Right lobe of liver (tissue), 6 donors: ENCODE data around the gene DHX57. TPM values are rescaled to one million over a fixed set of nuclear protein-coding genes. Genes with fewer than 3 reads are reported as not detected.
"Not testable (repeated sequence)": the region's sequence is repeated elsewhere in the genome, so short reads cannot be mapped to it uniquely, and the experiment has no call there.

Source experiments
- ATAC-seq, 4 donors: fragments of 200-7000 bp; cut with Tn5 transposase; one replicate each; pipeline ENCODE4 v1.9.1; 2020; ENCODE audit warnings: mild to moderate bottlenecking in 4 of 4, moderate library complexity in 4 of 4
- DNase-seq, 3 donors: peaks; one replicate each; pipeline ENCODE4 v3.0.0-alpha.2; 2020
- H3K27ac ChIP-seq, 3 donors: fragments of 200-600 bp; one replicate each; pipeline ENCODE4 v1.8.0; 2022
- H3K27me3 ChIP-seq, 2 donors: fragments of 200-600 bp; one replicate each; pipeline ENCODE4 v1.8.0; 2022
- H3K36me3 ChIP-seq, 4 donors: fragments of 200-600 bp; sonication (generic) in 1 of 4; one replicate each; pipeline versions ENCODE4 v1.5.1 to v1.8.0; 2017 to 2022; ENCODE audit warnings: control low read depth in 1 of 4
- H3K4me1 ChIP-seq, 4 donors: fragments of 200-600 bp; sonication (generic) in 1 of 4; one replicate each; pipeline versions ENCODE4 v1.5.1 to v1.8.0; 2017 to 2022; ENCODE audit warnings: control low read depth in 1 of 4
- H3K4me3 ChIP-seq, 3 donors: fragments of 200-600 bp; one replicate each; pipeline ENCODE4 v1.8.0; 2022
- H3K9me3 ChIP-seq, 4 donors: fragments of 200-600 bp; sonication (generic) in 1 of 4; one replicate each; pipeline versions ENCODE4 v1.5.1 to v1.8.0; 2017 to 2022; ENCODE audit warnings: control low read depth in 1 of 4
- POLR2A ChIP-seq: fragments of 450-650 bp; IDR thresholded peaks from one replicate; pipeline ENCODE4 v1.6.1; 2017; ENCODE audit warnings: antibody characterized with exemption, mild to moderate bottlenecking
- WGBS: methylation state at CpG from one replicate; pipeline ENCODE4 v1.1.6; 2018; ENCODE audit warnings: low coverage, low lambda C conversion rate; ENCODE audit not compliant: insufficient coverage; ENCODE audit errors: missing lambda C conversion rate; 5-methylcytosine and 5-hydroxymethylcytosine counted together
- intact Hi-C, 2 donors: fragments of 100-400 bp; cut with DNase I; formaldehyde crosslinking; loops; one replicate each; pipeline versions ENCODE4 v1.11.2 to v1.14.1; 2022
- total RNA-seq, 6 experiments: library from RNA; depleted of rRNA in 2 of 6; stranded (reverse); fragments of >200 nt in 2 of 6; fragmentation: NEBNext Ultra II Directional in 3 of 6; extraction: Animal tissue kit (Norgen Biotek cat#: 25700) in 3 of 6; gene quantifications; one replicate each; pipeline versions ENCODE4 v1.1.0 to v1.2.4, GENCODE V29; 2016 to 2023
- TF ChIP-seq, protein P1 (sequence below), 4 donors: fragments of 200-600 bp in 3 of 4; fragments of 450-650 bp in 1 of 4; IDR thresholded peaks; one replicate each; pipeline versions ENCODE4 v1.5.1 to v1.8.0; 2016 to 2022; ENCODE audit warnings: antibody characterized with exemption in 4 of 4, mild to moderate bottlenecking in 2 of 4
- donor health status: DM: no; HTN: yes; CAD: no.
- donor health status: DM: no; HTN: no; CAD: no.
- donor health status: DM: no; HTN: no; CAD: no.
- donor health status: DM: no; HTN: yes; CAD: no.
- donor health status: DM: no; HTN: yes; CAD: no.

Gene DHX57
- total RNA-seq, 6 experiments from 2014 or later: 4.4 to 6.4 (median 4.9) TPM

DNA sequence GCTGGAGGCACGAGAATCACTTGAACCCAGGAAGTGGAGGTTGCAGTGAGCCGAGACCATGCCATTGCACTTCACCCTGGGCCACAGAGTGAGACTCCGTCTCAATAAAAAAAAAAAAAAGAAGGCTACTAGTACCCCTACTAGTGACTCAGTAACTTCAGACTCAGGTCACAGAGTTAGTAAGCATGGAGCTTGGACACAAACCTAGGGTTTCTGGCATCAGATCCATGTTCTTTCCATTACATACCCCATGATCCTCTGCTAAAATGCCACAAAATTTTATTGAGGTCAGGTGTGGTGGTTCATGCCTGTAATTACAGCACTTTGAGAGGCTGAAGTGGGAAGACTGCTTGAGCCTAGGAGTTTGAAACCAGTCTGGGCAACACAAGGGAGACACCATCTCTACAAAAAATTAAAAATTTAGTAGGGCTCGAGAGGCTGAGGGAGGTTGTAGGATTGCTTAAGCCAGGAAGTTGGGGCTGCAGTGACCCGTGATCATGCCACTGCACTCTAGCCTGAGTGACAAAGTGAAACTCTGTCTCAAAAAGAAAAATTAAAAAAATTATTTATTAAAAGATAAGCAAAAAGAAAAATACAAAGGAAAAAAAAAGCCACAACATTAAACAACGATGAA, 45.1 kb downstream of the DHX57 start:
- H3K27me3 ChIP-seq: no peaks in the 10 kb centered on the region
- H3K9me3 ChIP-seq: no peaks in the 10 kb centered on the region
- no peak overlapping the region for H3K4me3 ChIP-seq
- ATAC-seq: peak in 2 of 4 donors; percentile 52 to 64
- no peak overlapping the region for H3K27ac ChIP-seq
- WGBS: 73% methylated on average over 6 of the region's 6 CpGs
- no peak for DNase-seq
- TF ChIP-seq, protein P1, sequence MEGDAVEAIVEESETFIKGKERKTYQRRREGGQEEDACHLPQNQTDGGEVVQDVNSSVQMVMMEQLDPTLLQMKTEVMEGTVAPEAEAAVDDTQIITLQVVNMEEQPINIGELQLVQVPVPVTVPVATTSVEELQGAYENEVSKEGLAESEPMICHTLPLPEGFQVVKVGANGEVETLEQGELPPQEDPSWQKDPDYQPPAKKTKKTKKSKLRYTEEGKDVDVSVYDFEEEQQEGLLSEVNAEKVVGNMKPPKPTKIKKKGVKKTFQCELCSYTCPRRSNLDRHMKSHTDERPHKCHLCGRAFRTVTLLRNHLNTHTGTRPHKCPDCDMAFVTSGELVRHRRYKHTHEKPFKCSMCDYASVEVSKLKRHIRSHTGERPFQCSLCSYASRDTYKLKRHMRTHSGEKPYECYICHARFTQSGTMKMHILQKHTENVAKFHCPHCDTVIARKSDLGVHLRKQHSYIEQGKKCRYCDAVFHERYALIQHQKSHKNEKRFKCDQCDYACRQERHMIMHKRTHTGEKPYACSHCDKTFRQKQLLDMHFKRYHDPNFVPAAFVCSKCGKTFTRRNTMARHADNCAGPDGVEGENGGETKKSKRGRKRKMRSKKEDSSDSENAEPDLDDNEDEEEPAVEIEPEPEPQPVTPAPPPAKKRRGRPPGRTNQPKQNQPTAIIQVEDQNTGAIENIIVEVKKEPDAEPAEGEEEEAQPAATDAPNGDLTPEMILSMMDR (IDR thresholded peaks at IDR 0.05): no peak
- no peak for TF ChIP-seq POLR2A
- no peaks in the 10 kb centered on the region for H3K4me1 ChIP-seq
- H3K36me3 ChIP-seq: peaks cover 0 to 2% (median 0%) of the 10 kb centered on the region in 4 donors
- intact Hi-C loops: no loop called here

DNA sequence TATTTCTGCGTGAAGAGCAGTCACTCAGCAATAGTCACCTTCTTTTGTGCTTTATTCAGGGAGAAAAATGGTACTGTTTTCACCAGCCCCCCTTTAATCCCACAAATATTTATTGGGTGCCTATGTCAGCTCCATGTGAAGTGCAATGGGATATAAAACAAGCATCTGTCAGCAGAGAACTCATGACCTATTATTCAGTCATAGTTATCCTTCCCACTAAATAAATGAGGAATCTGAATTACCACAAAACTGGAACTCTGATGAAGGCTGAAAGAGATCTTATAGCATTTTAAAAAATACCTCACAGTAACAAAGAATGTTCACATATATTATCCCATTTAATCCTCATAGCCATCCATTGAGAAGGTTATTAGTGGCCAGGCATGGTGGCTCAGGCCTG, 45.8 kb downstream of the DHX57 start:
- no peaks in the 10 kb centered on the region for H3K27me3 ChIP-seq
- no peaks in the 10 kb centered on the region for H3K9me3 ChIP-seq
- intact Hi-C loops: no loop called here
- H3K4me3 ChIP-seq: no peak overlapping the region
- H3K4me1 ChIP-seq: no peaks in the 10 kb centered on the region
- WGBS: 100% methylated on average over 1 of the region's 1 CpG
- DNase-seq: no peak
- ATAC-seq: peak in 1 of 4 donors; percentile 46
- H3K36me3 ChIP-seq: peaks cover 0 to 2% (median 0%) of the 10 kb centered on the region in 4 donors
- no peak for TF ChIP-seq POLR2A
- TF ChIP-seq, protein P1 (IDR thresholded peaks at IDR 0.05): no peak
- H3K27ac ChIP-seq: no peak overlapping the region

DNA sequence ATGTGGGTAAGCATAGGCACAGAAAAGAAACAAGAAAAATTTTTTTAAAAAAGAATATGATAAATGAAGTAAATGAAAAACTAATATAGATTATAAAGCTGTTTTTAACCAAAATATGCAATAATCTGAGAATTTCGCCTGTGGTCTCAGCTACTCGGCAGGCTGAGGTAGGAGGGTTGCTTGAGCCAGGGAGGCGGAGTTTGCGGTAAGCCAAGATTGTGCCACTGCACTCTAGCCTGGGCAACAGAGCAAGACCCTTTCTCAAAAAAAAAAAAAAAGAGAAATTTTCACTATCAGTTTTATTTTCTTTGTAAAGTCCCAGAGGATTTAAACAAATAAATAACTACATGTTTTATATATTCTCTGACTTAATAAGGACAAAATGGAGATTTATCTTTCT, 47.3 kb downstream of the DHX57 start:
- Histone ChIP-seq H3K4me3 (no peak overlapping the region), H3K36me3 (peaks cover 0 to 4% (median 1%) of the 10 kb centered on the region in 4 donors), H3K9me3 (no peaks in the 10 kb centered on the region), H3K4me1 (no peaks in the 10 kb centered on the region), H3K27ac (no peak overlapping the region), H3K27me3 (no peaks in the 10 kb centered on the region)
- no peak for ATAC-seq
- no peak for DNase-seq
- TF ChIP-seq, protein P1 (IDR thresholded peaks at IDR 0.05): no peak
- no peak for TF ChIP-seq POLR2A
- intact Hi-C loops: no loop called here
- WGBS: 71% methylated on average over 4 of the region's 4 CpGs

DNA sequence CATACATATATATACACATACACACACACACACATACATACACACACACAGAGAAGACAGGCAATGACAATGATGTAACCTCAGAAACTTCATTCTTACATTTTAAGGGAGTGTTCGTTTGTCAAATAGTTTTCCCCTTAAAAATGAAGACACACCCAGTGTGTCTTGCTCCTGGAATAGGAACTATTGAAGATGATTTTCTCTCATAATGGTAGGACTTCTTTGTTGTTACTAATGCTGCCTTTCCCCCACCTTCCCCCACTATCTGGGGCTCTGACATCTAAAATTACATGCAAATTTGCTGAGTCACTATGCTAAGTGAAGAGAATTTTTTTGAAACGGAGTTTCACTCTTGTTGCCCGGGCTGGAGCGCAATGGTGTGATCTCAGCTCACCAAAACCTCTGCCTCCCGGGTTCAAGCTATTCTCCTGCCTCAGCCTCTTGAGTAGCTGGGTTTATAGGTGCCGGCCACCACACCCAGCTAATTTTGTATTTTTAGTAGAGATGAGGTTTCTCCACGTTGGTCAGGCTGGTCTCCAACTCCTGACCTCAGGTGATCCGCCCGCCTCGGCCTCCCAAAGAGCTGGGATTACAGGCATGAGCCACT, 48.1 kb downstream of the DHX57 start:
- peak in 2 of 4 donors; percentile 26 to 29 for ATAC-seq

DNA sequence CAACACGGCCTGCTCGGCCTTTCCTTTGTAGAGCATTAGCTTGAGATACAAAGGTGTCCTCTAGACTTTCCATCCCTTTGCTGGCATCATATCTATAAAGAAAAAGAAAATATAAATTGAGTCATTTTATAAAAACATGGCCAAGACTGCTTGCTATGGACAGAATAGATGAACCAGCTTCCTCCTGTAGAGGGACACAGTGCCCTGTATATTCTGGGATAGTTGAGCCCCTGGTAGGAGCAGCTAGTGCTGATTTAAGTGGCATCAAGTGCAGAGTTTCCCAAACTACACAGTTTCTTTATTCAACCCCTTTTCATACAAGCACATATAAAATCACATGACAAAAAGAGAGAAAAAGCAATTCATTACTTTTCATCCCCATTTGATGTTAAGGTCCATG, 49.8 kb downstream of the DHX57 start:
- intact Hi-C loops: no loop called here
- ATAC-seq (no peak), DNase-seq (no peak)
- Histone ChIP-seq H3K9me3 (no peaks in the 10 kb centered on the region), H3K4me1 (no peaks in the 10 kb centered on the region), H3K27me3 (no peaks in the 10 kb centered on the region), H3K4me3 (no peak overlapping the region), H3K27ac (no peak overlapping the region), H3K36me3 (peaks cover 0 to 15% (median 2%) of the 10 kb centered on the region in 4 donors)
- 81% methylated on average over 2 of the region's 2 CpGs for WGBS
- TF ChIP-seq POLR2A: no peak
- TF ChIP-seq, protein P1 (IDR thresholded peaks at IDR 0.05): no peak

More for the DNA sequence above, 48.1 kb downstream of the DHX57 start:
- H3K4me3 ChIP-seq, intact Hi-C loops, H3K9me3 ChIP-seq, H3K27me3 ChIP-seq, H3K36me3 ChIP-seq, DNase-seq, H3K4me1 ChIP-seq, H3K27ac ChIP-seq: not testable (repeated sequence)
- WGBS: 54% methylated on average over 6 of the region's 10 CpGs
